GM15510 (cell line): ENCODE data around the gene RAB23.

Experiments
- POLR2A ChIP-seq: IDR thresholded peaks from 3 replicates; pipeline ENCODE4 v1.6.1; 2011; ENCODE audit warnings: borderline replicate concordance; ENCODE audit not compliant: insufficient read length; ENCODE audit errors: extremely low read depth

RAB23 gene

DNA sequence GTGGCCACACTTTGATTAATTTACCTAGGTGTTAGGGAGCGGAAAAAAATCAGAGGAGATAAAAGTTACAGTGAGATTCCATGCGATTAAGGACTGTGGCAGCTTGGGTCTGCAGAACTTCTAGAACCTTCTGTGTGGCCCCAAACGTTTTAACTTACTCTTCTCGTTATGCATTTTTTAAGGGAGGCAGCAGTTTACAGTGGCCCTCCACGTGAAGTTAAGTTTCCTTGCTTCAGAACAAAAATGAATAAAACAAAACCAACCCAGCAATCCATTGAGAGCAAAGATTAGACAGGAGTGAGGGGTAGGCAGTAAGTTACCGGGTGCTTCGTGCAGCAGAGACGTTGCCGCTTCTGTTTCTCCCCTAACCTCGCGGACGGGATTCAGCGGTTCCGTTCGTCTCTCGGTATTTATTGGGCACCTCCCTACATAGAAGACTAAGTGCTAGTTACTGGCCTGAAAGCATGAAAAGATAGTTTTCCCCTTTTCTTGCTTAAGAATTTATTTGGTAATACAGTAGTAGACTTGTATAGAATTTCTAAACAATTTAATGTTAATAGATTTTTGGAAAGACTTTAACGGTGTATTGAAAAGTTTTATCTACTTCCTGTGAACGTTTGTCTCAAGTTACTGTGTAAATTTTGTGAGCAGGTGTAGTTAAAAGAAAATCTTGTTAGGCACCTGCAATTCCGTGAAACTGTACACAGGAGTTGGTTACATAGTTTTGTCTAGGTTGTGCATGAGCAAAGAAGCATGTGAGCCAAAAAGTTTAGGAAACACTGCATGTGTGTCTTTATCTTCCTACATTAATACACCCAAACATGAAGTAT, 48.8 kb downstream of the RAB23 start:
- TF ChIP-seq POLR2A: no peak

DNA sequence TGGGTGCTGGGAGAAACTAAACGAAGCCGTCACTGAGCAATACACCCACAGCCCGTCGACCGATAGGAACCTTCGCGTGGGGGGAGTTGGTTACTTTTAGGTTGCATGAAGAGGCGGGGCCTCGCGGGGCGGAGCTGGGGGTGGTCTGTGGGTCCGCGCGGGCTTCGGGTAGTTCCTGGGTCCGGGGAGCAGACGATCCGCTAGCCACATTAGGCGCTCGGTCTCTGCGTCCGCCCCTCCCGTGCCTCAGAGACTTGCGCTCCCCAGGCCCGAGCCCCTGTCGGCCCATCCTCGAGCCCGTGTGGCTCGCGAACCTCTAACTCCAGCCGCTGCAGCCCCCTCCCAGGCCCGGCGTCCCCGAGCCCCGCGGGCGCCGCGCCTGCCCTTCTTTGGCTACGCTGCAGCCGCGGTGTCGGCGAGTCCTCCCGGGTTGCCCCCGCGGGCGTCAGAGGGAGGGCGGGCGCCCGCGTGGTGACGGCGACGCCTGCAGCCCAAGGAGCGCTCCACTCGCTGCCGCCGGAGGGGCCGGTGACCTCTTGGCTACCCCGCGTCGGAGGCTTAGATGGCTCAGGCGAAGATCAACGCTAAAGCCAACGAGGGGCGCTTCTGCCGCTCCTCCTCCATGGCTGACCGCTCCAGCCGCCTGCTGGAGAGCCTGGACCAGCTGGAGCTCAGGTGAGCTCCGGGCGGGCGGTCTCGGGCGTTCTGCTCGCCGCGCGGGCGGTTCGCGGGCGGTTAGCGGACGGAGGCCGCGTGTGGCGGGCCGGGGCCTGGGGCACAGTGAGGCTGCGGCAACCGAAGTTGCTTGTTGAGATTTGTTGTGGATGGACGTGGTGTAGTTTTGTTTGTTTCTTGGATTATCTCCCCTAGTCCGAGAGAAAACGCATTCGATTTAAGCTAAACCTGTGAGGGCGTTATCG, 49.7 kb downstream of the RAB23 start, which contains the start of gene BAG2:
TSS of gene BAG2 (plus strand) at position 191 of the 920 bp plus-strand sequence. CDS start at position 563, 372 bp downstream.
- TF ChIP-seq POLR2A: peak; percentile 95

DNA sequence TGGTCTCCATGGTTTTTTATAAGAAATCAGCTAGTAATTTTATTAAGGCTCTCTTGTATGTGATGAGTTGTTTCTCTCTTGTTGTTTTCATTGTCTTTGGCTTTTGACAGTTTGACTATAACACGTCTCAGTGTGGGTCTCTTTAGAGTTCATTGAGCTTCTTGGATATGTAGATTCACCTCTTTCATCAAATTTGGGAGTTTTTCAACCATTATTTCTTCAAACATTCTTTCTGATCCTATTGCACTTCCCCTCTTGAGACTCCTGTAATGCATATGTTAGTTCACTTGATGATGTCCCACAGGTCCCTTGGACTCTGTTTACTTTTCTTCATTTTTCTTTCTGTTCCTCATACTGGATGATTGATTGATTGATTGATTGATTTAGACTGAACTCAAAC, 57.0 kb downstream of the RAB23 start:
- no peak for TF ChIP-seq POLR2A

DNA sequence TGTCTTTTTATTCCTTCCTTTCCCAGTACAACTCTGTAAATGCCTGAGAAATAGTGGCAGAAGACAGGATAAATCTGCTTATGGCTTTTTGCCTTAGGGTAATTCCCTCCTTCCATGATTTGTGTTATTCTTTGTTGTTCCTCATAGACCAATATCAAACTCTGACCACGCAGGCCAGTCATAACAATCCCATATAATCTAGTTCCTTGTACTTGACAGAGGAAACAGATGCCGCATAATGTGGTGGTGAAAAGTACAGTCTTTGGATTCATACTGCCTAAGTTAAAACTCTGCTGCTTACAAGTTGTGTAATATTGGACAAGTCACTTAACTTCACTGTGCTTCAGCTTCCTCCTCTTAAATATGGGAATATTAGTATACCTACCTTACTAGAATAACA, 58.2 kb downstream of the RAB23 start:
- TF ChIP-seq POLR2A: no peak

DNA sequence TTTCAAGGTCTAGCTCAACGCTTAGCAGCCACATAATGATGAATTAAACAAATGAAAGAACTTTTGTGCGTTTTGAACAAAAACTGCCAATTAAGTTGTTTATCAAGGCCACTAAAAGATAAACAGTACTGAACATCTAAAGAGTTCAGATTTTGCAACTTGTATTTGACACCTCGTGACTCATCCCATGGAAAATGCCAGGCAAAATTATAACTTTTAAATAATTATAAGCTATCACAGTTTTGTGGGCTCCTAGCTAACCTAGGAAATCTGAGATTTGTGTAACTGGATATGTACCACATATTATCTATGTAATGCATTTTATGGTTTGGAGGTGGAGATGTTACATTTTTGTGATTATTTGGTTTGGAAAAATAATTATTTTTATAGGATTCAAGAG, 59.6 kb downstream of the RAB23 start:
- no peak for TF ChIP-seq POLR2A

DNA sequence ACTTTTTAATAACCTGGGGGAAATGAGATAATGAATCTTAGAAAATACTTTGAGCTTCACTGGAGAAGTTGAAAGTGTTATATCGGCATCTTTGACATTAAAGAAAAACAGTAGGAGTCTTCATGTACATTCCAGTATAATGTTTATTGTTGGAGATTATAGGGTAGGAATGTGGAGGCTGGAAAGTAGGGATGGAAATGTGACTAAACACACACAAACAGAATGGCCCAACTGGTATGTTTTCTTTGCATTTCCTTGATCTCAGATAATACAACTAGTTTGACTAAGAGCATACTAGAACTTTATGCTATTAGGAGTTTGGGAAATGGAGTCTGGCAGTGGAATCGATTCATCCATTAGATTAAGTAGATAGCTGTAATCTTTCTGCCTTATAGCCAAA, 60.1 kb downstream of the RAB23 start:
- no peak for TF ChIP-seq POLR2A

DNA sequence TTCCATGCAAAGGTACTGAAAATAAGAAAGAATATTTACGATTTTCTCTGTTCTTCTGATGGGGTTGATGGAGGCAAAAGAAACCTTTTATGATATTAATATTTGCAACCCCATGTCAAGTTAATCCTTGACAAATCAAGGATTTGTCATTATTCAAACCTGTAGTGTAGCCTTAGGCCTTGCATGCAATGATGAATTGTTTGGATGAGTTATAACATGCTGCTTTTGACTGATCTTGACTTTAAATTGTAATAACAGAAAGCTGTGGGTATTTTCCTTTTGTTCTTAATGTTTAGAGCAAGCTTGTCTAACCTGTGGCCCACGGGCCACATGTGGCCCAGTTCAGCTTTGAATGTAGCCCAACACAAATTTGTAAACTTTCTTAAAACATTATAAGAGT, 63.0 kb downstream of the RAB23 start:
- no peak for TF ChIP-seq POLR2A

DNA sequence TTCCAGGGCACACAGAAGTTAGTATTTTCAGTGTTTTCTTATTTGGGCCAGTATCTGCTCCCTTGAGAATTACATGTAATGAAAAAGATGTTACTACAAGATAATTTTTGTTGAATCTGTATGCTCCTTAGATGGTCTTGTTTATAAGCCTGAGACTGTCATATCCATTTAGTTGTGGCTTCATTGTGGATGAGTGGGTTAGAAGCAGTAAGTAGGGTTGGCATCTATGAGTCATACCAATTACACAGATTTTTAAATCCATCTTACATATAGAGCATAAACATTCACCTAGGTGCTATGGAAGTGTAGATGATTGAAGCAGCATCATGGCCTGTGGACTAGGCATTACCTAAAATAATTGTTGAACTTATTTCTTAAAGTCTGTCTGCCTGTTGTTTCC, 63.4 kb downstream of the RAB23 start:
- no peak for TF ChIP-seq POLR2A

DNA sequence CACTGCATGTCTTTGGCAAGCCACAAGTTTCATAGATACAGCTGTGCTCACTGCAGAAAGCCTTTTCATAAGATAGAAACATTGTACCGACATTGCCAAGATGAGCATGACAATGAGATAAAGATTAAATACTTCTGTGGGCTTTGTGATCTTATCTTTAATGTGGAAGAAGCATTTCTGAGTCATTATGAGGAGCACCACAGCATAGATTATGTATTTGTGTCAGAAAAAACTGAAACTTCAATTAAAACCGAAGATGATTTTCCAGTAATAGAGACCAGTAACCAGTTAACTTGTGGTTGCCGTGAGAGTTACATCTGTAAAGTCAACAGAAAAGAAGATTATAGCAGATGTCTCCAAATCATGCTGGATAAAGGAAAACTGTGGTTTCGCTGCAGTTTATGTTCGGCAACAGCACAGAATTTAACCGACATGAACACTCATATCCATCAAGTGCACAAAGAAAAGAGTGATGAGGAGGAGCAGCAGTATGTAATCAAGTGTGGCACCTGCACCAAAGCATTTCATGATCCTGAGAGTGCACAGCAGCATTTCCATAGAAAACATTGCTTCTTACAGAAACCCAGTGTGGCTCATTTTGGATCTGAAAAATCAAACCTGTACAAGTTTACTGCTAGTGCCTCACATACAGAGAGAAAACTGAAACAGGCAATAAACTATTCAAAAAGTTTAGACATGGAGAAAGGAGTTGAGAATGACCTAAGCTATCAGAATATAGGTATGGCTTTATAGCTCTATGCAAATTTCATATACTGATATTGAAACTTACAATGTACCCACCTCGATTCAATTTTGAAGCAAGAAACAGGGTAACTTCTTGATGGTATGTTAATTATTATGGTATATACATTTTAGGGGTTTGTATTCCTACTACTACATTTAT, 73.9 kb downstream of the RAB23 start:
- no peak for TF ChIP-seq POLR2A

DNA sequence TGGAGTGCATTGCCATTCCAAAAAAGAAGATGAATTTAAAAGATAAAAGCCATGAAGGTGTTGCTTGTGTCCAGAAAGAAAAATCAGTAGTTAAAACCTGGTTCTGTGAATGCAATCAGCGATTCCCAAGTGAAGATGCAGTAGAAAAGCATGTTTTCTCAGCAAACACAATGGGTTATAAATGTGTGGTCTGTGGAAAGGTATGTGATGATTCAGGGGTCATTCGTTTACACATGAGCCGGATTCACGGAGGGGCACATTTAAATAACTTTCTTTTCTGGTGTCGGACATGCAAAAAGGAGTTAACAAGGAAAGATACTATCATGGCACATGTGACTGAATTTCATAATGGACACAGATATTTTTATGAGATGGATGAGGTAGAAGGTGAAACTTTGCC, 74.7 kb downstream of the RAB23 start:
- TF ChIP-seq POLR2A: no peak

DNA sequence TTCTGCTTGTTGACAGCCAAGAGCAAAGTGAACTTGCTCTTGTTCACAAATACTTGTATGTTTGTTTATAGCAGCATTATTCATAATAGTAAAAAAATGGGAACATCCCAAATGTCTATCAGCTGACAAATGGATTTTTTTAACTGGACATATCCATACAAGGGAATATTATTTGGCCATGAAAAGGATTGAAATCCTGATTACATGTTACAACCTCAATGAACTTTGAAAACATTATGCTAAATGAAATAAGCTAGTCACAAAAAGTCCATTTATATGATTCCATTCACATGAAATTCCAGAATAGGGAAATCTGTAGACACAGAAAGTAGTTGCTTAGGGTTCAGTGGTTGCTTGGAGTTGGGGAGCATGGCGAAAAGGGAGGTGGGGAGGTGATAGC, 78.4 kb downstream of the RAB23 start:
- no peak for TF ChIP-seq POLR2A

DNA sequence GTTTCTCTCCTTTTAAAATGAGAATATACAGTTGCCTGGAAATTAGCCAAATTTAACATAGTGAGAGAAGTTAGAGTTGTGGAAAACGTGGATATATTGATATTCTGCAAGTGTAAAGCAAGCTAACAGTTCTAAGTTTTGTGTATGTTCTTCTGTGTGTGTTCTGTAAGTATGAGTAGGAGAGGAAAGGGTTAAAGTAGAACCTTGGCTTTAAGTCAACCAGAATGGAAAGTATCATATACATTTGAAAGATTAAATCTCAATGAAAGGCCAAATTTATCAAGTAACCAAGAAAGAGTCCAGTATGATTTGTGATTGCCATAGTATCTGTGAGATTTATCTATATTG, 80.0 kb downstream of the RAB23 start:
- no peak for TF ChIP-seq POLR2A

DNA sequence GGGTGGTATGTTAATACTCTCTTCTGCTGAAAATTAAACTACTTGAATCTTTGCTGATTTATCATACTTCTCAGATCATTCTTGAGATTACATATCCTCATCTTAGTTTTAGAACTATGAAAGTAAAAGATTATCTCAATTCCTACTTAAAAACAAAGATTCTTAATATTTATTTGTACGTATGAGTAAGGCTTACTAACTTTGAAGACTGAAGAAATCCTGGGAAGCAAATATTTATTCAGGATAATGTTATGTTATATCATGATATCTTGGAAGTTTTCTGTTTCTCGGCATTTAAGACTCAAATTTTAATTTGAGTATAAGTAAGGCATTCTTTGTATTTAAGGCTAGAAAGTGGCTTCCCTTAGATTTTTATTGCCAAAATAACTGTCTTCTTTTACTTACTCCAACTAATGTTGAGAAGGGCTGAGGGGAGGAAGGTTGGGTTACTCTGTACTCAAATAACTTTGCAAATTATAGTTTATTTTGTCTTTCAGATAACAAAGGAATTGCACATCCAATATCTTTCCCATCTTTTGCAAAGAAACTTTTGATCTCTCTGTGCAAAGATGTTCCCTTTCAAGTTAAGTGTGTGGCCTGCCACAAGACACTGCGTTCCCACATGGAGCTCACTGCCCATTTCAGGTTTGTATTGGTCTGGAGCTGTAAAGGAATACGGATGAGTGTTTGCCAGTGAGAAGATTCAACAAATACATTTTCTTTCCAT, 80.5 kb downstream of the RAB23 start:
- TF ChIP-seq POLR2A: no peak

DNA sequence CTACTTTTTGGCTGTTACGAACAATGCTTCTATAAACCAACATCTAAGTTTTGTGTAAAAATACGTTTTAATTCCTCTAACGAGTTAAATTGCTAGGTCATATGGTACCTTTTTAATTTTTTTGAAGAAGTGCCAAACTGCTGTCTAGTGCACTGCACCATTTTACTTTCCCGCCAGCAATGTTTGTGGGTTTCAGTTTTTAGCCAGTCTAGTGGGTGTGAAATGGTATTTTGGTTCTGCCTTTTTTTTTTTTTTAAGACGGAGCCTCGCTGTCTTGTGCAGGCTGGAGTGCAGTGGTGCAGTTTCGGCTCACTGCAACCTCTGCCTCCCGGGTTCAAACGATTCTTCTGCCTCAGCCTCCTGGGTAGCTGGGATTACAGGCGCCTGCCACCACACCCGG, 84.1 kb downstream of the RAB23 start:
- TF ChIP-seq POLR2A: no peak
